NCI-H2029 treated with DMSO at 0.1 percent for 48 hours (cell line): Measurements from ENCODE around the gene THADA.
A peak's percentile ranks its signal among the peaks of the same experiment; 100 is the strongest.
"Not testable (repeated sequence)": the region's sequence is repeated elsewhere in the genome, so short reads cannot be mapped to it uniquely, and the experiment has no call there.

Source experiments
- DNase-seq: peaks from one replicate; lab custom pipeline; 2025; lab: John Stamatoyannopoulos, UW

Gene THADA

GRCh38 chr2:43298500-43298899, 297.3 kb downstream of the THADA start:
- DNase-seq, result no peak

- not testable (repeated sequence) for DNase-seq
Measured at GRCh38 chr2:43297740-43298139, 298.1 kb downstream of the THADA start.

DNA sequence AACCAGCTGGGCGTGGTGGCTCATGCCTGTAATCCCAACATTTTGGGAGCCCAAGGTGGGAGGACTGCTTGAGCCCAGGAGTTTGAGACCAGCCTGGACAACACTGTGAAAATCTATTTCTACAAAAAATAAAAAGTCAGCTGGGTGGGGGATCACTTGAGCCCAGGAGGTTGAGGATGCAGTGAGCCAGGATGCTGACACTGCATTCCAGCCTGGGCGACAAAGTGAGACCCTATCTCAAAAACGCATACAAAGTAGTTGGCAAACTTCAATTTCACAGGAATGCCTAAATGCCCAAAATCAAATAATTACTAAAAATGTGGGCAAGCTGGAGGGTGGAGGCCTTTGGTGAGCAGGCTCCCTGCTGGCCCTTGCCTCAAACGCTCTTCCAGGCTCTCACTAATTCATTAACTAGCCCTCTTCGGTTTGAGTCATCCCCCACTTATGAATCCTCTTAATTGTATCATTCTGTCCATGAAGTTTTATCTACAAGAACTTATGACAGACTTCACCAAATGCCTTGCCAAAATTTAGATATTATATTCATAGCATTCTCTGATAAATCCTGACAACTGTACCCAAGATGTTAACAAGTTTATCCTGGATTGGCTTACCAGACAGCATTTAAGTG, 300.8 kb downstream of the THADA start:
- DNase-seq, result no peak

- DNase-seq, result no peak
Measured at GRCh38 chr2:43293744-43294695, 301.8 kb downstream of the THADA start.

GRCh38 chr2:43292851-43293743, 302.7 kb downstream of the THADA start:
- DNase-seq, result no peak

- DNase-seq, result no peak
Measured at GRCh38 chr2:43292297-43292696, 303.5 kb downstream of the THADA start.

DNA sequence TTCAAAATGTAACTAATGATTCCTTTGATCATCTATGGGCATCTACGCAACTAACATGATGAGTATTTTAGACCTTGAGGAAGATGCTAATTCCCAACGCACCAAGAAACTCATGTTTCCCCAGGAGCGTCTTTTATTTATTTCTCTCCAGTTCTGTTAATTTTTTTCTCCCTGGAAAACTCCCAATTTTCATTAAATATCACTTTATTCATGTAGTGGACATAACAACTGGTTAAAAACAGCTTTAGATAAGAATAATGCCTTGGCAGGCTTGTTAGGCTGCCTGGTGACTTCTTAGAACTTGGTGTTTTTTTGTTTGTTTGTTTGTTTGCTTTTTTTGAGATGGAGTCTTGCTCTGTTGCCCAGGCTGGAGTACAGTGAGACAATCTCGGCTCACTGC, 306.5 kb downstream of the THADA start:
- DNase-seq, result no peak

DNA sequence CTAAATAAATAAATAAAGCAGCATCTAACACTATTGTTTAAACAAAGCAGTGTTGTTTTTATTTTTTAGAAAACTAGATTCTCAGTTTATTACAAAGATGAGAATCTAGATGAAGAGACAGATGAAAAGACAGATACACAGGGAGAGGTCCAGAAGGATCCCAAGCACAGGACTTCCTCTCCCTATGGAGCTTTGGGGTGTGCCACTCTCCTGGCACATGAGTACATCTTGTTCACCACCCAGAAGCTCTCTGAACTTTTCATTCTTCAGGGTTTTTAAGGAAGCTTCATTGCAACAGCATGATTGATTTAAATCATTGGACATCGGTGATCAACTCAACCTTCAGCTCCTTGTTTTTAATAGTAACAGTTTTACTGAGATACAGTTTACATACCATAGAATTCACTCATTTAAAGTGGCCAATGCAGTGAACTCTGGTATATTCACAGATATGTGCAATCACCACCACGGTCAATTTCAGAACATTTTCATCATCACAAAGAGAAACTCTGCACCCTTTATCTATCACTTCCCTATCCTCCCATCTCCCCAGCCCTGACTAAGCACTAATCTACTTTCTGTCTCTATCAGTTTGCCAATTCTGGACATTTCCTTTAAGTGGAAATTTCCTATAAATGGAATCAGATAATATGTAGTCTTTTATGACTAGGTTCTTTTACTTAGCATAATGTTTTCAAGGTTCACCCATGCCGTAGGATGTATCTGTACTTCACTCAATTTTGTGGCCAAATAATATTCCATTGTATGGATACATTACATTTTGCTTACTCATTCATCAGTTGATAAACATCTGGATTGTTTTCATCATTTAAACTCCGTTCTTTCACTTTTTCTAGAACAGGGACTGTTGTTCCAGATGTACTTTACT, 307.2 kb downstream of the THADA start:
- no peak for DNase-seq

DNA sequence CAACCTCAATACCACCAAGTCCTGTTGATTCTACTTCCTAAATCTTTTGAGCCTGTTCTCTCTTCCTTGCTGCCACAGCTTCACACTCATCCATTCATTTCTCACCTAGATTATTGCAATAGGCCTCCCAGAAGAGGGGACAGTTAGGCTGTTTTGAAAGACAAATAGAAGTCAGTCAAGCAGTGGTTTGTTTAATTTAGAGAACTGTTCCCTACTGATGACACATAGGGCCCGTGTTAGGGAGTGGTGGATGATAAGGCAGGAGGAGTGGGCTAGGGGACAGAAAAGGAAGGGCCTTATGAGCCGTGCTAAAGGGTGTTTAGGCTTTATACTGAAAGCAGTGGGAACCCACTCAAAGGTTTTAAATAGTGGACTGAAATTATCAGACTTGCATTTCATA, 309.9 kb downstream of the THADA start:
- DNase-seq, result no peak

- DNase-seq, result no peak
Measured at GRCh38 chr2:43284967-43285366, 310.9 kb downstream of the THADA start.

DNA sequence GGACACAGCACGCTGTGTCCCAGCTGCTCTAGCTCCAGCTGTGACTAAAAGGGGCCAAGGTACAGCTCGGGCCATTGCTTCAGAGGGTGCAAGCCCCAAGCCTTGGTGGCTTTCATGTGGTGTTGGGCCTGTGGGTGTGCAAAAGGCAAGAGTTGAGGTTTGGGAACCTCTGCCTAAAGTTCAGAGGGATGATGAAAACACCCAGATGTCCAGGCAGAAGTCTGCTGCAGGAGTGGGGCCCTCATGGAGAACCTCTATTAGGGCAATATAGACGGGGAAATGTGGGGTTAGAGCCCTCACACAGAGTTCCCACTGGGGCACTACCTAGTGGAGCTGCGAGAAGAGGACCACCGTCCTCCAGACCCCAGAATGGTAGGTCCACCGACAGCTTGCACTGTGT, 311.5 kb downstream of the THADA start:
- not testable (repeated sequence) for DNase-seq

DNA sequence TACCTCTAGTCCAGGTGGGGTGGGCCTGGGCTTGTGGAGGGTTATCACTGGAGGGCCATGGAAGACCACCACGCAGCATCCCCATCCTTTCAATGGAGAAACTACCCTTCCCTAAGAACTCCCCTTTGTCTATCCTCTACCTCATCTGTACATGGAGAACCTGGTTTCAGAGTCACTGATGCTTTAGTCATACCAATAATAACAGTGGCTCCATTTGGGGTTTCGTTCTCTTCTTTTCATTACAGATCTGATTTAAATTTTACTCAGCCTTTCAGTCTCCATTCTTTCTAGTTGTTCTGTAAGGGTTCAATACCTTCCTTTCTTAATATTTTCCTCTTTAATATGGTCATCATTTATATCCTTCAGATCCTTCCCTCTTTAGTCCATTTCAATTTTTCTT, 314.8 kb downstream of the THADA start:
- DNase-seq, result no peak

DNA sequence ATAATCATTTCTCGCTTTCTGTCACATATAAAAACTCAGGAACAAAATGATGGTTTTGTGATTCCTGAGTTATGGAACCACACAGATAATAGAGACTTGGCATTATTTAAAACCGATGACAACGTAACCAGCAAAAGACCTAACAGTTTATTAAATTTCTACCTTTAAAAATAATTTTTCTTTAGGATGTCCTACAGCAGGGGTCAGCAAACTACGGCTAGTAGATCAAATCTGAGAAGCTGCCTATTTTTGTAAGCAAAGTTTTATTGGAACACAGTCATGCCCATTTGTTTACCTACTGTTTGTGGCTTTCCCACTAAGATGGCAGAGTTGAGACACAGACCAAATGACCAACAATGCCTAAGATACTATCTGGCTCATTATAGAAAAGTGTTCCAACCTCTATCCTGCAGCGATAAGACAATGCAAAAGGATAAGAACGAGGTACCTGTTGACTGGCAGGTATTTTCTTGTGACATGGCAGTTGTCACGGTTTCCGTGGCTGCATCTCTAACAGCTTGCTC, 316.5 kb downstream of the THADA start:
- DNase-seq, result no peak

DNA sequence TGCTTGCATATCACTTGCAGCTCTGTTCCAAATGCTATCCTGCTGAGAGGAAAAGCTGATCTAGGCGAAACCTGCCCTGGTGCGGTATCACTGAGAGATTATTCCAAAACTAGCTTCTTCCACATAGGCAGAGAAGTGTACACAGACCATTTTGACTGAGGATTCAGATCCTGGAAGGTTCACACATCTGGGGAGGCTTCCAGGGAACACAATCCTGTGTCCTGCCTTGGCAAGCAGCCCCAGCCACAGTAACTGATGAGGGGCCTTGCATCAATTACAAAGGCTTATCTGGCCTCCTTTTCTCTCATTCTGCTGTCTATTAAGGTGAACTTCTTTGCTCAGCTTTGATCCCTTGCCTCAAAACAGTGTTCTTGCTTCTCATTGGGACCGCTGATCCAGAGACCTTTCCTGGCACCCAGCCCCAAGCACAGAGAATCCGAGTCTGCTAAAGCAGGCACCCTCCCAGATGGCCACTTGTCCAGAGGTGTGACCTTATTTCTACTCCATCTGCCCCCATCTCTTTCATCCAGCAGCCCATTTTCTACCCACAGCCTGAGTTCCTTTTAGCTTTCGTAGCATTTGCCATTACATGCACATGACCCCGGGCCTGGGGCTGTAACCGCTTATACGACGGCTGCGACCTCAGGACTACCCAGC, 317.1 kb downstream of the THADA start:
- DNase-seq, result peak; percentile 29

- peak; percentile 78 for DNase-seq
Measured at GRCh38 chr2:43276962-43277391, 318.9 kb downstream of the THADA start.

DNA sequence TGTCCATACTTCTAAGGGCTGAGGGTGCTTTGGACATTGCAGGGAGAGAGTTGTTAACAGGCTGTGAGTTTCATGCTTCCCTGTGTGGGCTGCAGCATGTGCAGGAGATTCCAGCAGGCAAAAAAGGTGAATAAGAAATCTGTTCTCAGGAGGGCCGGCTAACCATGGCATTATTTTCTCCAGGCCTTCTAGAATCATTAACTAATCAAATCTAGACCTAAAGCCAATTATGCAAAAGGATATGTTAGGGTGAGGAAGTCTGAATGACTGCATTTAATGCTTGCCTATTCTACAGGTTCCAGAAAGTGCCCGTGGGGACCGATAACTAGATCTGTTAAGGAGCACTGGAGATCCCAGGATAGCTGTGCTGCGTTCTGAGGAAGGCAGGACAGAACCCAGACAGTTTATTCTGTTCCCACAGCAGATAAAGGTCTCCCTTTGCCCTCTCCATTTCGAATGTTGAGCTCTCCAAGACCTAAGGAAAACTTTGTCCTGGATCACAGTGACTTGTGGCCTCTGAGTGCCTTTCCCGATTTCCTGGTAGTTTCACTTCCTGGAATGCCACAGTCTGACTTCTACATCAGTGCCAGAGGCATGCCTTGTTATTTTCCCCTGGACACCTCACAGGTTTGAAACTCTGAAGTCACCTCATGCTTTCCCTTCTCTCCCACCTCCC, 319.4 kb downstream of the THADA start:
- DNase-seq, result no peak

- DNase-seq, result no peak
Measured at GRCh38 chr2:43274721-43275120, 321.1 kb downstream of the THADA start.

- DNase-seq, result no peak
Measured at GRCh38 chr2:43274055-43274454, 321.8 kb downstream of the THADA start.

- no peak for DNase-seq
Measured at GRCh38 chr2:43273529-43273928, 322.3 kb downstream of the THADA start.
